ENCODE measurements around the gene ADAMTS14. TPM values are rescaled to one million over a fixed set of nuclear protein-coding genes. Genes with fewer than 3 reads are reported as not detected.

The ADAMTS14 gene
- total RNA-seq, 1 experiment from 2014 or later = 1.9 TPM

DNA sequence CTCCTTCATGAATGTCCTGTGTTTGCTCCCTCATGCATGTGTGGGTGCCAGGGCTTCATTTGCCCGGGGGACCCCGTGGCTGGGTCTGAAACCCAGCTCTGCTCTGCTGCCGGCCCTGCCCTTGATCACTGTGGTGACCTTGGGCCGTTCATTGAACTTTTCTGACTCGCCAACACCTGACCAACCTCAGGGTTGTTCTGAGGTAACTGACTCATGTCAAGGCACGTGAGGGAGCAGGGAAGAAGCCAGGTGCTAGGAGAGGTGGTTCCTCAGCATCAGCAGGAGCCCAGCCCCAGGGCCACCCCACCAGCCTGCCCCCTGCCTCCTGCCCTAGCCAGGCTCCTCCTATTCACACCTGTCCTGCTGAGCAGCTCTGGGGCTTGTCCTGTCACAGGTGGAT is 64.9 kb downstream of the ADAMTS14 start:
- Histone ChIP-seq H3F3A (ENCODE audit: insufficient read depth, low read depth) (no peaks in the 10 kb centered on the region), H3K27me3 (ENCODE audit: insufficient read depth, low read depth) (no peaks in the 10 kb centered on the region), H4K20me1 (ENCODE audit: insufficient read depth) (no peaks in the 10 kb centered on the region), H3K9me2 (ENCODE audit: insufficient read depth) (no peaks in the 10 kb centered on the region), H2AFZ (no peak overlapping the region), H3K9me3 (ENCODE audit: insufficient read depth, low read depth) (no peaks in the 10 kb centered on the region), H3K4me1 (replicated peaks; ENCODE audit: insufficient read depth) (no peaks in the 10 kb centered on the region), H3K27ac (no peak overlapping the region), H3K79me2 (ENCODE audit: low read depth) (no peaks in the 10 kb centered on the region), H3K4me2 (no peak overlapping the region), H3K4me3 (no peak overlapping the region), H3K36me3 (ENCODE audit: low read depth) (no peaks in the 10 kb centered on the region)
- CTCF ChIA-PET = no interaction called here
- no TSS peak for BruUV-seq (replicated peaks)
- intact Hi-C loops (cut with micrococcal nuclease; ENCODE audit: unreplicated experiment) = no loop called here
- TF ChIP-seq, protein P1, sequence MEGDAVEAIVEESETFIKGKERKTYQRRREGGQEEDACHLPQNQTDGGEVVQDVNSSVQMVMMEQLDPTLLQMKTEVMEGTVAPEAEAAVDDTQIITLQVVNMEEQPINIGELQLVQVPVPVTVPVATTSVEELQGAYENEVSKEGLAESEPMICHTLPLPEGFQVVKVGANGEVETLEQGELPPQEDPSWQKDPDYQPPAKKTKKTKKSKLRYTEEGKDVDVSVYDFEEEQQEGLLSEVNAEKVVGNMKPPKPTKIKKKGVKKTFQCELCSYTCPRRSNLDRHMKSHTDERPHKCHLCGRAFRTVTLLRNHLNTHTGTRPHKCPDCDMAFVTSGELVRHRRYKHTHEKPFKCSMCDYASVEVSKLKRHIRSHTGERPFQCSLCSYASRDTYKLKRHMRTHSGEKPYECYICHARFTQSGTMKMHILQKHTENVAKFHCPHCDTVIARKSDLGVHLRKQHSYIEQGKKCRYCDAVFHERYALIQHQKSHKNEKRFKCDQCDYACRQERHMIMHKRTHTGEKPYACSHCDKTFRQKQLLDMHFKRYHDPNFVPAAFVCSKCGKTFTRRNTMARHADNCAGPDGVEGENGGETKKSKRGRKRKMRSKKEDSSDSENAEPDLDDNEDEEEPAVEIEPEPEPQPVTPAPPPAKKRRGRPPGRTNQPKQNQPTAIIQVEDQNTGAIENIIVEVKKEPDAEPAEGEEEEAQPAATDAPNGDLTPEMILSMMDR (conservative IDR thresholded peaks at IDR 0.05) = no peak
- no peak for TF ChIP-seq EZH2 (IDR thresholded peaks at IDR 0.05; ENCODE audit: low read depth)
- DNase-seq = no peak
- POLR2A ChIA-PET (ENCODE audit: unreplicated experiment) = no interaction called here

DNA sequence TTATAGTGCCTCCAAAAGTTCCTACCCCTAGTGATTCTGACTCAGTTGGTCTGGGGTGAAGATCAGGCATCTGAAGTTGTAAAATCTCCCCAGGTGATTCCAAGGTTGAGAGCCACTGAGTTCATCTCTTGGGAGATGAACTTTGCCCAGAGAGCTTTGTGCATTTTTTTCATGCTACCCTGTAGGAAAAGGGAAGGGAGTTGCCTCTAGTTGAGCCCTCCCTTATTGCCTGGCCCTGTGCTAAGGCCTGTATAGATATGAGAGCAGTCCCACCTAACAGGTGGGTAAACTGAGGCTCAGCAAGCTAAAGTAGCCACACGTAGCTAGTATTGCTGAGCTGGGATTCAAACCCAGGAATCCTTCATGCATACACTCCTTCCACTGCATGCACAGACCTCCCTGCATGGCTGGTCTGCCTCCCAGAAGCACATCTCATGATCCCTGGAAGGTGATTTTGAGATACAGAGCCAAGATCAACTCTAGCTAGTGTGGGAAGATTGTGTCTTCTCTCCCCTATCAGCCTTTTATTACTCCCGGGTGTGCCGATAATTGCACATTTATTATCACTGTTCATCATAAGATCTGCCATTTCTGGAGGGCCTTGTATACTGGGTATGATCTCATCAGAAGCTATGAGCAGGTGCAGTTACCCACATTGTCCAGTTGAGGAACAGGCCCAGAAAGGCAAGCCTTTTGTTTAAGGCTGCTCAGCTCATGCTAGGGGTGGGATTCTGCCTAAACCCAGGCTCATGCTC is 65.9 kb downstream of the ADAMTS14 start:
- Histone ChIP-seq H3K9me2 (ENCODE audit: insufficient read depth) (no peaks in the 10 kb centered on the region), H4K20me1 (ENCODE audit: insufficient read depth) (no peaks in the 10 kb centered on the region), H2AFZ (no peak overlapping the region), H3K4me3 (no peak overlapping the region), H3F3A (ENCODE audit: insufficient read depth, low read depth) (no peaks in the 10 kb centered on the region), H3K9me3 (ENCODE audit: insufficient read depth, low read depth) (no peaks in the 10 kb centered on the region), H3K79me2 (ENCODE audit: low read depth) (no peaks in the 10 kb centered on the region), H3K4me2 (no peak overlapping the region), H3K36me3 (ENCODE audit: low read depth) (no peaks in the 10 kb centered on the region), H3K27me3 (ENCODE audit: insufficient read depth, low read depth) (no peaks in the 10 kb centered on the region), H3K4me1 (replicated peaks; ENCODE audit: insufficient read depth) (no peaks in the 10 kb centered on the region), H3K27ac (no peak overlapping the region)
- intact Hi-C loops (cut with micrococcal nuclease; ENCODE audit: unreplicated experiment) = no loop called here
- ChIA-PET CTCF (no interaction called here), POLR2A (ENCODE audit: unreplicated experiment) (no interaction called here)
- DNase-seq = no peak
- BruUV-seq (replicated peaks) = no TSS peak
- TF ChIP-seq EZH2 (IDR thresholded peaks at IDR 0.05; ENCODE audit: low read depth) = no peak
- TF ChIP-seq, protein P1 (conservative IDR thresholded peaks at IDR 0.05) = peak; percentile 44; the same call in 1 of the 2 replicates

DNA sequence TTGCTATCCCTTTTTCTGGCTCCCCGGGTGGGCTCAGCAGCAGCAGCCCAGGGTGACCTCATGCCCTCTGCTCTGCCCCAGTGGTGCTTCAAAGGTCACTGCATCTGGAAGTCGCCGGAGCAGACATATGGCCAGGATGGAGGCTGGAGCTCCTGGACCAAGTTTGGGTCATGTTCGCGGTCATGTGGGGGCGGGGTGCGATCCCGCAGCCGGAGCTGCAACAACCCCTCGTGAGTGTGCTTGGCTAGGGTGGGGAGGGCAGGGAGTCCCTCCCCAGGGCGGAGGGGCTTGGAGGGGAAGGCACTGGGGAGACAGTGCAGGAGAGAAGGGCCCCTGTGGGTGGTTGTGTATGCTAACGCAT is 66.4 kb downstream of the ADAMTS14 start:
- intact Hi-C loops (cut with micrococcal nuclease; ENCODE audit: unreplicated experiment) = no loop called here
- POLR2A ChIA-PET (ENCODE audit: unreplicated experiment) = no interaction called here
- CTCF ChIA-PET = no interaction called here
- no peak for DNase-seq
- Histone ChIP-seq H3K9me2 (ENCODE audit: insufficient read depth) (no peaks in the 10 kb centered on the region), H3K9me3 (ENCODE audit: insufficient read depth, low read depth) (no peaks in the 10 kb centered on the region), H2AFZ (no peak overlapping the region), H3K79me2 (ENCODE audit: low read depth) (no peaks in the 10 kb centered on the region), H3K27me3 (ENCODE audit: insufficient read depth, low read depth) (no peaks in the 10 kb centered on the region), H3F3A (ENCODE audit: insufficient read depth, low read depth) (no peaks in the 10 kb centered on the region), H3K27ac (no peak overlapping the region), H3K4me3 (no peak overlapping the region), H3K4me2 (no peak overlapping the region), H3K36me3 (ENCODE audit: low read depth) (no peaks in the 10 kb centered on the region), H3K4me1 (replicated peaks; ENCODE audit: insufficient read depth) (no peaks in the 10 kb centered on the region), H4K20me1 (ENCODE audit: insufficient read depth) (no peaks in the 10 kb centered on the region)
- no TSS peak for BruUV-seq (replicated peaks)
- TF ChIP-seq, protein P1 (conservative IDR thresholded peaks at IDR 0.05) = no peak; the same call in 1 of the 2 replicates
- no peak for TF ChIP-seq EZH2 (IDR thresholded peaks at IDR 0.05; ENCODE audit: low read depth)
